ENCODE results near the gene CAP2. TPM values are rescaled to one million over a fixed set of nuclear protein-coding genes. Genes with fewer than 3 reads are reported as not detected.
"Not testable (repeated sequence)": the region's sequence is repeated elsewhere in the genome, so short reads cannot be mapped to it uniquely, and the experiment has no call there.

Gene CAP2
- total RNA-seq, 1 donor from 2014 or later, result not detected

GRCh38 chr6:17428595-17429120, 35.3 kb downstream of the CAP2 start:
- H3K27me3 Mint-ChIP-seq (ENCODE audit: low read depth); H3K36me3 Mint-ChIP-seq (ENCODE audit: low read depth); H3K4me3 Mint-ChIP-seq (ENCODE audit: low read depth); H3K9me3 Mint-ChIP-seq; DNase-seq (ENCODE audit: low spot score); intact Hi-C loops (cut with micrococcal nuclease); H3K4me1 Mint-ChIP-seq (ENCODE audit: low read depth); H3K27ac Mint-ChIP-seq: not testable (repeated sequence)

GRCh38 chr6:17429383-17430061, 36.1 kb downstream of the CAP2 start:
- Mint-ChIP-seq H3K4me3 (ENCODE audit: low read depth) (no peak overlapping the region), H3K4me1 (ENCODE audit: low read depth) (no peaks in the 10 kb centered on the region), H3K36me3 (ENCODE audit: low read depth) (no peaks in the 10 kb centered on the region), H3K27me3 (ENCODE audit: low read depth) (no peaks in the 10 kb centered on the region), H3K27ac (no peak overlapping the region), H3K9me3 (no peaks in the 10 kb centered on the region)
- intact Hi-C loops (cut with micrococcal nuclease), result no loop called here
- no peak for DNase-seq (ENCODE audit: low spot score)

DNA sequence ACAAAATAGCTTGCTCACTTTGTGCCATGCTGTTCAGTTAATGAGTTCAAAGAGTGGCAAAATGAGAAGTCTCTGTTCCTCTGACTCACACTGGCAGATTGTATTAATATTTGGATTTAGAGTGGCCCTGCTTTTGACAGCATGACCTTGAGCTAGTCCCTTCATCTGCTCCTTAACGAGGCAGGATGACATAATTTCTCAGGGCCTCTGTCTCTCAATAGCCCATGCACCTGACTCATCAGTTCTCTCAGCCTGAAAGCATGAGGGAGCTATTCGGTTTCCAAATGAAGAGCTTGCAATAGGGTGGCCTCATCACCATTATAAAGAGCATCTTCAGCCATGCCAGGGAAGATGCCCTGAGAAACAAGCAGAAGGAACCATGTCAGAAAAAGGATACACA, 38.2 kb downstream of the CAP2 start:
- DNase-seq (ENCODE audit: low spot score), result no peak
- no peak overlapping the region for H3K4me3 Mint-ChIP-seq (ENCODE audit: low read depth)
- no peak overlapping the region for H3K27ac Mint-ChIP-seq
- no peaks in the 10 kb centered on the region for H3K27me3 Mint-ChIP-seq (ENCODE audit: low read depth)
- no peaks in the 10 kb centered on the region for H3K9me3 Mint-ChIP-seq
- no peaks in the 10 kb centered on the region for H3K36me3 Mint-ChIP-seq (ENCODE audit: low read depth)
- intact Hi-C loops (cut with micrococcal nuclease), result no loop called here
- no peaks in the 10 kb centered on the region for H3K4me1 Mint-ChIP-seq (ENCODE audit: low read depth)

DNA sequence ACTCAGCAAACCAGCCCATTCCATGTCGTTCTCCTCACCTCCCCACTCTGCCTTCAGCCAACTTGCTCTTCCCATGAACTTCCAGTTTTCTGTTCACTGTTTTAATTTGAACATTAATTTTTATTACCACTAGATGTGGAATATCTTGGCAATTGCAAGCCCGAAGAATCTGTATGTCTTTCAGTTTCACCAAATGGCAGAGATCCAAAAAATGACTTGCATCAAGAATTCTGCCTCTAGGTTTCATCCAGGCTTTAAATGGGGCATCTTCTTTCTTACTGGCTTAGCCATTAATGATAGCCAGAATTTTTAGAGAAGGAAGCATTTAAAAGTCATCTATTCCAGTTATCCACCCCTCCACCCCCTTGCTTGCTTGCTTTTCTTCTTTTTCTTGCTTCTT, 39.0 kb downstream of the CAP2 start:
- Mint-ChIP-seq H3K27ac (no peak overlapping the region), H3K4me3 (ENCODE audit: low read depth) (no peak overlapping the region), H3K4me1 (ENCODE audit: low read depth) (no peaks in the 10 kb centered on the region), H3K36me3 (ENCODE audit: low read depth) (no peaks in the 10 kb centered on the region), H3K27me3 (ENCODE audit: low read depth) (no peaks in the 10 kb centered on the region), H3K9me3 (no peaks in the 10 kb centered on the region)
- intact Hi-C loops (cut with micrococcal nuclease), result no loop called here
- no peak for DNase-seq (ENCODE audit: low spot score)

DNA sequence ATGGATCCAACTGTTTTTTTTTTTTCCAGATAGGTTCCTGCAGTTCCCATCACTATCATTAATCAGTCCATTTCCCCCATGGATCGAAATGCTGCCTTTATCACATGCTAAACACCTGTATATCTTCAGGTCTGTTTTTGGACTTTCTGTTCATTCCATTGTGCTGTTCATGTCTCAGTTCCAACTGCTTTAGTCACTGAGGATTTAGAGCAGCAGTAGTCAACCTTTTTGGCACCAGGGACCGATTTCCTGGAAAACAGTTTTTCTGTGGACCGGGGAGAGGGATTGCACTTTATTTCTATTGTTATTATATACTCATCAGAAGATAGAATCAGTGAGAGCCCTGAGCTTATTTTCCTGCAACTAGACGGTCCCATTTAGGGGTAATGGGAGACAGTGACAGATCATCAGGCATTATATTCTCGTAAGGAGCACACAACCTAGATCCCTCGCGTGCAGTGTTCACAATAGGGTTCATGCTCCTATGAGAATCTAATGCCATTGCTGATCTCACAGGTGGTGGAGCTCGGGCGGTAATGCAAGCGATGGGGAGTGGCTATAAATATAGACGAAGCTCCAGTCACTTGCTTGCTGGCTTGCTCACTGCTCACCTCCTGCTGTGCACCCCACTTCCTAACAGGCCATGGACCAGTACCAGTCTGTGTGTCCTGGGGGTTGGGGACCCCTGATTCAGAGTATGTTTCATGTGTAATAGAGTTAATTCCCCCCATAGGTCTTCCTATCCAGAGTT, 46.0 kb downstream of the CAP2 start:
- Mint-ChIP-seq H3K4me1 (ENCODE audit: low read depth) (no peaks in the 10 kb centered on the region), H3K4me3 (ENCODE audit: low read depth) (no peak overlapping the region)

GRCh38 chr6:17440811-17441210, 47.4 kb downstream of the CAP2 start:
- H3K4me3 Mint-ChIP-seq (ENCODE audit: low read depth); H3K4me1 Mint-ChIP-seq (ENCODE audit: low read depth); H3K36me3 Mint-ChIP-seq (ENCODE audit: low read depth); H3K27me3 Mint-ChIP-seq (ENCODE audit: low read depth); H3K27ac Mint-ChIP-seq; DNase-seq (ENCODE audit: low spot score); H3K9me3 Mint-ChIP-seq; intact Hi-C loops (cut with micrococcal nuclease): not testable (repeated sequence)

More for the DNA sequence above, 46.0 kb downstream of the CAP2 start:
- Mint-ChIP-seq H3K27me3 (ENCODE audit: low read depth) (peaks cover 2% of the 10 kb centered on the region), H3K36me3 (ENCODE audit: low read depth) (no peaks in the 10 kb centered on the region), H3K9me3 (no peaks in the 10 kb centered on the region), H3K27ac (no peak overlapping the region)
- intact Hi-C loops (cut with micrococcal nuclease), result no loop called here
- DNase-seq (ENCODE audit: low spot score), result no peak

DNA sequence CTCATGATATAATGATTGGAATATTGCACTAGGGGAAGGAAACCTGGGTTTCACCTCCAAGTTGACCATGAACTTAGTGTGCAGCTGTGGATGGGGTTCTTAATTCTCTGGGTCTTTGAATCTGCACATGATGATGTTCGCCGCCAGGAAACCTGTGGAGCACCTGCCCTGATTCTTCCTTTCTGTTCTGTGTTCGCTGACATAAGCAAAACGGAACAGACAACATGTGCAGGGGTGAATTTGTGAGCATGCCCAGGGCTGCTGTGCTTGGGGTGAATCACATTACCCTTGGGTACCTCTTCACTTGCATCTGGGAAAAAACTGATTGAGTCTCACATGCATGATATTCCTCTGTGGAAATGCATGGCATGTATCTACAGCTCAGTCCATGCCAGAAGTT, 48.8 kb downstream of the CAP2 start:
- Mint-ChIP-seq H3K27me3 (ENCODE audit: low read depth) (peaks cover 2% of the 10 kb centered on the region), H3K4me1 (ENCODE audit: low read depth) (no peaks in the 10 kb centered on the region), H3K36me3 (ENCODE audit: low read depth) (no peaks in the 10 kb centered on the region), H3K4me3 (ENCODE audit: low read depth) (no peak overlapping the region), H3K9me3 (no peaks in the 10 kb centered on the region), H3K27ac (no peak overlapping the region)
- no peak for DNase-seq (ENCODE audit: low spot score)
- intact Hi-C loops (cut with micrococcal nuclease), result no loop called here

GRCh38 chr6:17446713-17447112, 53.3 kb downstream of the CAP2 start:
- Mint-ChIP-seq H3K27ac (no peak overlapping the region), H3K4me3 (ENCODE audit: low read depth) (no peak overlapping the region), H3K36me3 (ENCODE audit: low read depth) (no peaks in the 10 kb centered on the region), H3K27me3 (ENCODE audit: low read depth) (peaks cover 2% of the 10 kb centered on the region), H3K9me3 (no peaks in the 10 kb centered on the region), H3K4me1 (ENCODE audit: low read depth) (no peaks in the 10 kb centered on the region)
- no peak for DNase-seq (ENCODE audit: low spot score)
- intact Hi-C loops (cut with micrococcal nuclease), result no loop called here

GRCh38 chr6:17448165-17448564, 54.8 kb downstream of the CAP2 start:
- Mint-ChIP-seq H3K4me1 (ENCODE audit: low read depth) (no peaks in the 10 kb centered on the region), H3K9me3 (no peaks in the 10 kb centered on the region), H3K27ac (no peak overlapping the region), H3K36me3 (ENCODE audit: low read depth) (no peaks in the 10 kb centered on the region), H3K27me3 (ENCODE audit: low read depth) (peaks cover 2% of the 10 kb centered on the region), H3K4me3 (ENCODE audit: low read depth) (no peak overlapping the region)
- DNase-seq (ENCODE audit: low spot score), result no peak
- intact Hi-C loops (cut with micrococcal nuclease), result no loop called here

GRCh38 chr6:17450397-17450796, 57.0 kb downstream of the CAP2 start:
- intact Hi-C loops (cut with micrococcal nuclease), result no loop called here
- no peak overlapping the region for H3K4me3 Mint-ChIP-seq (ENCODE audit: low read depth)
- no peak for DNase-seq (ENCODE audit: low spot score)
- no peaks in the 10 kb centered on the region for H3K36me3 Mint-ChIP-seq (ENCODE audit: low read depth)
- H3K4me1 Mint-ChIP-seq (ENCODE audit: low read depth), result no peaks in the 10 kb centered on the region
- H3K27me3 Mint-ChIP-seq (ENCODE audit: low read depth), result no peaks in the 10 kb centered on the region
- no peak overlapping the region for H3K27ac Mint-ChIP-seq
- H3K9me3 Mint-ChIP-seq, result no peaks in the 10 kb centered on the region

DNA sequence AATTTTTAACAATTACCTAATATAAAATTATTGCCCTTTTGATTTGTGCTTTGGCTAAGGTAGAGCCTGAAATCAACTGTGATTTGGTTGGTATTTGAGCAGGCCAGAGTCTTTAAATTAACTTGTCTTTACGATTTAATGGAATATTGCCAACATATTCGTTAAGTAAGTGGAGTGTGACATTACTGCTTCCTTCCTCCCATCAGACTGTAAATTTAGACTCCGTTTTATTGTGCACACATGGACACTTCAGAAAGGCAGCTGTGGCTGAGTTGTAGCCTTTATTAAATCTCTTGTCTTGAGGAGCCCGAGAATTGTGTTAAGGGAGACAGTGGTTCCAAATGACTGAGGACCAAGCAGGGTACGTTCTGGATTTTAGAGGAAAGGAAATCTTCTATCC, 57.4 kb downstream of the CAP2 start:
- Mint-ChIP-seq H3K36me3 (ENCODE audit: low read depth) (no peaks in the 10 kb centered on the region), H3K4me1 (ENCODE audit: low read depth) (no peaks in the 10 kb centered on the region), H3K4me3 (ENCODE audit: low read depth) (no peak overlapping the region), H3K27ac (no peak overlapping the region), H3K27me3 (ENCODE audit: low read depth) (no peaks in the 10 kb centered on the region), H3K9me3 (no peaks in the 10 kb centered on the region)
- intact Hi-C loops (cut with micrococcal nuclease), result no loop called here
- no peak for DNase-seq (ENCODE audit: low spot score)

GRCh38 chr6:17452096-17452495, 58.7 kb downstream of the CAP2 start:
- no peak for DNase-seq (ENCODE audit: low spot score)
- intact Hi-C loops (cut with micrococcal nuclease), result no loop called here
- Mint-ChIP-seq H3K4me1 (ENCODE audit: low read depth) (no peaks in the 10 kb centered on the region), H3K4me3 (ENCODE audit: low read depth) (no peak overlapping the region), H3K27me3 (ENCODE audit: low read depth) (no peaks in the 10 kb centered on the region), H3K36me3 (ENCODE audit: low read depth) (no peaks in the 10 kb centered on the region), H3K27ac (no peak overlapping the region), H3K9me3 (no peaks in the 10 kb centered on the region)

DNA sequence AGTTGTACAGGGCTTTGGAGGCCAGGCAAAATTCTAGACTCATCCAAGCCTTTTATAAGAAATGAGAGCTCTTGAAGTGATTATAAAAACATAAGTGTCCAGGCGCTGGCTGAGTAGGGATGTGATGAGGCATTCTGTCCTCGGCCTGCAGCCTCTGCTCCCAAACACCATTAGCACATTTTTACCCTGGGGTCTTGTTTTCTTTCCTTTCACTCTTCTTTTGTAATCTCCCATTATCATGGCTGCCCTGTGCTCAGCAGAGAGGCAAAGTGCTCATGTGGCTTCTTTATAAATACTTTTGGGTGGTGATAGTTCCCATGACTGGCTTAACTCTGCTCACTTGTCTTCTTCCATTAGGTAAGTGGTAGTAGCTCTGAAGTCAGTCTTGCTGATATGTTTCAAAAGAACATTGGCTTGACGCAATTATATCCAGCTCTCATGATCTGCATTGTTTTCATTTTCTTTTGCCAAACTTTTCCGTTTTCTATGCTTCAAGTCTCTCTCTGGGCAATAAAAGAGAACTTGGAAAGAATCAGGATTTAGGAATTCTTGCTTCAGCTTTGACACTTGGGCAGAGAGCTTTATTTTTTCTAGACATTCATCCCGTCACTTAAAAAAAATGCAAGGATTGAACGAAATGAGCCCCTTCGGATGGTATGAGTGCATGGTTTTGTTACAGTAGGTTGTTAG, 61.1 kb downstream of the CAP2 start:
- no peak for DNase-seq (ENCODE audit: low spot score)
- H3K4me1 Mint-ChIP-seq (ENCODE audit: low read depth), result no peaks in the 10 kb centered on the region
- no peaks in the 10 kb centered on the region for H3K36me3 Mint-ChIP-seq (ENCODE audit: low read depth)
- H3K27me3 Mint-ChIP-seq (ENCODE audit: low read depth), result peaks cover 3% of the 10 kb centered on the region
- no peak overlapping the region for H3K27ac Mint-ChIP-seq
- no peak overlapping the region for H3K4me3 Mint-ChIP-seq (ENCODE audit: low read depth)
- intact Hi-C loops (cut with micrococcal nuclease), result no loop called here
- no peaks in the 10 kb centered on the region for H3K9me3 Mint-ChIP-seq
